Vagina (tissue), 2 donors: ENCODE results near the gene PTDSS2. TPM values are rescaled to one million over a fixed set of nuclear protein-coding genes. Genes with fewer than 3 reads are reported as not detected.
"Not testable (repeated sequence)": the region's sequence is repeated elsewhere in the genome, so short reads cannot be mapped to it uniquely, and the experiment has no call there.

Source experiments
- DNase-seq, 2 donors: peaks; one replicate each; pipeline ENCODE4 v3.0.0-alpha.2; 2017; ENCODE audit errors: extremely low spot score in 2 of 2
- H3K27ac ChIP-seq: fragments of 200-600 bp; sonication (generic); one replicate; pipeline ENCODE4 v1.5.1; 2019
- H3K27me3 ChIP-seq: fragments of 200-600 bp; sonication (generic); one replicate; pipeline ENCODE4 v1.5.1; 2019
- H3K36me3 ChIP-seq, 2 donors: fragments of 200-600 bp; sonication (generic); one replicate each; pipeline ENCODE4 v1.5.1; 2017 to 2019
- H3K4me1 ChIP-seq: fragments of 200-600 bp; sonication (generic); one replicate; pipeline ENCODE4 v1.5.1; 2019
- H3K4me3 ChIP-seq, 2 donors: fragments of 200-600 bp; sonication (generic); 1 replicate in 1 of 2; 2 replicates in 1 of 2; pipeline ENCODE4 v1.5.1; 2016 to 2019
- H3K9me3 ChIP-seq: fragments of 200-600 bp; sonication (generic); one replicate; pipeline ENCODE4 v1.5.1; 2019
- CTCF ChIP-seq, 3 experiments: fragments of 450-650 bp in 2 of 3; fragments of 200-600 bp in 1 of 3; sonication (generic) in 1 of 3; IDR thresholded peaks; one replicate each; pipeline ENCODE4 v1.5.1; 2017 to 2019; ENCODE audit warnings: antibody characterized with exemption in 3 of 3, mild to moderate bottlenecking in 2 of 3, moderate library complexity in 2 of 3
- POLR2A ChIP-seq, 2 donors: fragments of 450-650 bp; IDR thresholded peaks; one replicate each; pipeline ENCODE4 v1.6.1; 2017; ENCODE audit warnings: antibody characterized with exemption in 2 of 2, mild to moderate bottlenecking in 2 of 2, moderate library complexity in 2 of 2
- POLR2AphosphoS5 ChIP-seq, 2 donors: sonication (generic); formaldehyde crosslinking; IDR thresholded peaks; one replicate each; pipeline ENCODE4 v1.9.0; 2017; ENCODE audit warnings: antibody characterized with exemption in 2 of 2, mild to moderate bottlenecking in 2 of 2, low read depth in 1 of 2; ENCODE audit not compliant: insufficient read depth in 1 of 2
- intact Hi-C: fragments of 100-400 bp; cut with DNase I; formaldehyde crosslinking; loops from one replicate; pipeline ENCODE4 v1.15.1; 2023
- total RNA-seq: library from RNA; depleted of rRNA; stranded (reverse); fragments of >200 nt; gene quantifications from one replicate; pipeline ENCODE4 v1.2.3, GENCODE V29; 2016

Gene PTDSS2
- total RNA-seq, 1 donor from 2014 or later: 36.1 TPM

- no peak for TF ChIP-seq POLR2A (IDR thresholded peaks at IDR 0.05)
- no peak for TF ChIP-seq CTCF (IDR thresholded peaks at IDR 0.05)
- no peak for TF ChIP-seq POLR2AphosphoS5 (IDR thresholded peaks at IDR 0.05; ENCODE audit: insufficient read depth in 1 of 2, low read depth in 1 of 2)
- Histone ChIP-seq H3K4me3 (no peak overlapping the region), H3K36me3 (no peaks in the 10 kb centered on the region), H3K27me3 (no peaks in the 10 kb centered on the region), H3K27ac (no peak overlapping the region), H3K9me3 (no peaks in the 10 kb centered on the region), H3K4me1 (no peaks in the 10 kb centered on the region)
- DNase-seq: no peak
- intact Hi-C loops: no loop called here
These were observed 25.8 kb upstream of the PTDSS2 start for GRCh38 chr11:424232-424631.

- H3K4me3 ChIP-seq, H3K36me3 ChIP-seq, H3K27me3 ChIP-seq, H3K27ac ChIP-seq, DNase-seq, H3K4me1 ChIP-seq, H3K9me3 ChIP-seq, intact Hi-C loops: not testable (repeated sequence)
These were observed 25.3 kb upstream of the PTDSS2 start for GRCh38 chr11:424766-425165.

- TF ChIP-seq POLR2AphosphoS5 (IDR thresholded peaks at IDR 0.05; ENCODE audit: insufficient read depth in 1 of 2, low read depth in 1 of 2): no peak
- no peak for TF ChIP-seq CTCF (IDR thresholded peaks at IDR 0.05)
- TF ChIP-seq POLR2A (IDR thresholded peaks at IDR 0.05): no peak
- intact Hi-C loops: no loop called here
- H3K27me3 ChIP-seq: no peaks in the 10 kb centered on the region
- no peaks in the 10 kb centered on the region for H3K4me1 ChIP-seq
- no peak for DNase-seq
- H3K9me3 ChIP-seq: no peaks in the 10 kb centered on the region
- H3K27ac ChIP-seq: no peak overlapping the region
- no peak overlapping the region for H3K4me3 ChIP-seq
- H3K36me3 ChIP-seq: no peaks in the 10 kb centered on the region
These were observed 24.8 kb upstream of the PTDSS2 start for GRCh38 chr11:425301-425700.

GRCh38 chr11:426851-427250, 23.2 kb upstream of the PTDSS2 start:
- intact Hi-C loops: no loop called here
- H3K4me1 ChIP-seq: no peaks in the 10 kb centered on the region
- H3K9me3 ChIP-seq: no peaks in the 10 kb centered on the region
- no peaks in the 10 kb centered on the region for H3K27me3 ChIP-seq
- H3K27ac ChIP-seq: no peak overlapping the region
- no peak overlapping the region for H3K4me3 ChIP-seq
- TF ChIP-seq POLR2AphosphoS5 (IDR thresholded peaks at IDR 0.05; ENCODE audit: insufficient read depth in 1 of 2, low read depth in 1 of 2) (no peak), POLR2A (IDR thresholded peaks at IDR 0.05) (no peak), CTCF (IDR thresholded peaks at IDR 0.05) (no peak)
- no peak for DNase-seq
- H3K36me3 ChIP-seq: no peaks in the 10 kb centered on the region

- DNase-seq: no peak
- no peaks in the 10 kb centered on the region for H3K27me3 ChIP-seq
- H3K4me3 ChIP-seq: no peak overlapping the region
- no peak overlapping the region for H3K27ac ChIP-seq
- no peak for TF ChIP-seq POLR2A (IDR thresholded peaks at IDR 0.05)
- TF ChIP-seq POLR2AphosphoS5 (IDR thresholded peaks at IDR 0.05; ENCODE audit: insufficient read depth in 1 of 2, low read depth in 1 of 2): no peak
- no peak for TF ChIP-seq CTCF (IDR thresholded peaks at IDR 0.05)
- H3K4me1 ChIP-seq: no peaks in the 10 kb centered on the region
- intact Hi-C loops: no loop called here
- H3K36me3 ChIP-seq: no peaks in the 10 kb centered on the region
- H3K9me3 ChIP-seq: no peaks in the 10 kb centered on the region
These were observed 21.8 kb upstream of the PTDSS2 start for GRCh38 chr11:428295-428694.

GRCh38 chr11:429391-429790, 20.7 kb upstream of the PTDSS2 start:
- Histone ChIP-seq H3K27ac (no peak overlapping the region), H3K9me3 (no peaks in the 10 kb centered on the region), H3K36me3 (no peaks in the 10 kb centered on the region), H3K27me3 (no peaks in the 10 kb centered on the region), H3K4me3 (no peak overlapping the region), H3K4me1 (no peaks in the 10 kb centered on the region)
- no peak for DNase-seq
- intact Hi-C loops: no loop called here
- TF ChIP-seq POLR2A (IDR thresholded peaks at IDR 0.05) (no peak), POLR2AphosphoS5 (IDR thresholded peaks at IDR 0.05; ENCODE audit: insufficient read depth in 1 of 2, low read depth in 1 of 2) (no peak), CTCF (IDR thresholded peaks at IDR 0.05) (no peak)
